Stimulated activated effector memory CD8-positive, alpha-beta T cell treated with anti-CD3 and anti-CD28 coated beads, Interleukin-12 subunit alpha, Interleukin-12 subunit beta, amount 100 ng/mL, for 72 hours (primary cell): ENCODE measurements around the gene EIF5A.

Experiments used
- ATAC-seq: fragments of 150-1000 bp; cut with Tn5 transposase; 2 replicates; pipeline ENCODE4 v1.10.0; 2021
- DNase-seq, 2 donors: peaks; one replicate each; pipeline ENCODE4 v3.0.0; 2021 to 2022; ENCODE audit warnings: low spot score in 2 of 2
- H3K27ac Mint-ChIP-seq: one replicate; pipeline ENCODE4 v1.8.0; 2022; ENCODE audit warnings: mild to moderate bottlenecking, mixed read lengths
- H3K36me3 Mint-ChIP-seq: one replicate; pipeline ENCODE4 v1.8.0; 2022; ENCODE audit warnings: mild to moderate bottlenecking, mixed read lengths
- H3K4me1 Mint-ChIP-seq: one replicate; pipeline ENCODE4 v1.8.0; 2022; ENCODE audit warnings: mixed read lengths
- H3K4me3 Mint-ChIP-seq: one replicate; pipeline ENCODE4 v1.8.0; 2022; ENCODE audit warnings: mild to moderate bottlenecking, mixed read lengths
- H3K9me3 Mint-ChIP-seq: one replicate; pipeline ENCODE4 v1.8.0; 2022; ENCODE audit warnings: mixed read lengths

The EIF5A gene

GRCh38 chr17:7306911-7307685 lies at the start of gene EIF5A:
Gene EIF5A (plus strand): TSS chr17:7307628. CDS start chr17:7309636, 2,008 bp downstream.
- peak within 1 kb of the TSS; percentile 92 for H3K27ac Mint-ChIP-seq
- peak; percentile 97 to 100 for DNase-seq
- peak; percentile 89 for ATAC-seq
- H3K4me3 Mint-ChIP-seq, result peak within 1 kb of the TSS; percentile 79
- peaks cover 42% of the 10 kb centered on the region for H3K4me1 Mint-ChIP-seq
- H3K9me3 Mint-ChIP-seq, result no peaks in the 10 kb centered on the region
- peaks cover 60% of the 10 kb centered on the region for H3K36me3 Mint-ChIP-seq

GRCh38 chr17:7258731-7259554 lies 48.5 kb upstream of the EIF5A start:
- Mint-ChIP-seq H3K27ac (peak overlapping the region; percentile 40), H3K9me3 (no peaks in the 10 kb centered on the region), H3K36me3 (peaks cover 73% of the 10 kb centered on the region), H3K4me1 (peaks cover 32% of the 10 kb centered on the region), H3K4me3 (no peak overlapping the region)
- no peak for DNase-seq
- no peak for ATAC-seq

GRCh38 chr17:7259555-7259889 lies 47.9 kb upstream of the EIF5A start:
- Mint-ChIP-seq H3K4me3 (no peak overlapping the region), H3K27ac (peak overlapping the region; percentile 40), H3K9me3 (no peaks in the 10 kb centered on the region), H3K4me1 (peaks cover 35% of the 10 kb centered on the region), H3K36me3 (peaks cover 67% of the 10 kb centered on the region)
- DNase-seq (no peak), ATAC-seq (no peak)

- Mint-ChIP-seq H3K27ac (no peak overlapping the region), H3K4me1 (peaks cover 35% of the 10 kb centered on the region), H3K9me3 (no peaks in the 10 kb centered on the region), H3K4me3 (peak overlapping the region; percentile 75), H3K36me3 (peaks cover 63% of the 10 kb centered on the region)
- DNase-seq (no peak), ATAC-seq (no peak)
Measured at GRCh38 chr17:7260151-7260550, 47.3 kb upstream of the EIF5A start.

- H3K9me3 Mint-ChIP-seq, result no peaks in the 10 kb centered on the region
- ATAC-seq (peak; percentile 46), DNase-seq (no peak)
- peak overlapping the region; percentile 50 for H3K27ac Mint-ChIP-seq
- H3K4me1 Mint-ChIP-seq, result peaks cover 35% of the 10 kb centered on the region
- peak overlapping the region; percentile 75 for H3K4me3 Mint-ChIP-seq
- H3K36me3 Mint-ChIP-seq, result peaks cover 60% of the 10 kb centered on the region
Measured at GRCh38 chr17:7260651-7261378, 46.6 kb upstream of the EIF5A start.

- H3K4me1 Mint-ChIP-seq, result peaks cover 31% of the 10 kb centered on the region
- H3K27ac Mint-ChIP-seq, result peak overlapping the region; percentile 50
- H3K4me3 Mint-ChIP-seq, result peak overlapping the region; percentile 75
- no peaks in the 10 kb centered on the region for H3K9me3 Mint-ChIP-seq
- peak; percentile 60 for ATAC-seq
- DNase-seq, result no peak
- H3K36me3 Mint-ChIP-seq, result peaks cover 53% of the 10 kb centered on the region
Measured at GRCh38 chr17:7261379-7262191, 45.8 kb upstream of the EIF5A start.

- Mint-ChIP-seq H3K4me1 (peaks cover 26% of the 10 kb centered on the region), H3K4me3 (peak within 1 kb of the TSS; percentile 75), H3K9me3 (no peaks in the 10 kb centered on the region), H3K36me3 (peaks cover 45% of the 10 kb centered on the region), H3K27ac (peak within 1 kb of the TSS; percentile 85)
- ATAC-seq (no peak), DNase-seq (no peak)
Measured at GRCh38 chr17:7262192-7262934, 45.1 kb upstream of the EIF5A start, which contains the start of gene CLDN7. Gene CLDN7 (minus strand): TSS chr17:7262478. CDS start chr17:7262043, 435 bp downstream.

GRCh38 chr17:7262935-7263800 lies 44.3 kb upstream of the EIF5A start:
- peak; percentile 22 for ATAC-seq
- Mint-ChIP-seq H3K9me3 (no peaks in the 10 kb centered on the region), H3K4me1 (peaks cover 26% of the 10 kb centered on the region), H3K4me3 (peak overlapping the region; percentile 75), H3K27ac (peak overlapping the region; percentile 85), H3K36me3 (peaks cover 37% of the 10 kb centered on the region)
- DNase-seq, result no peak

GRCh38 chr17:7263801-7264078 lies 43.7 kb upstream of the EIF5A start:
- peak overlapping the region; percentile 75 for H3K4me3 Mint-ChIP-seq
- no peak for DNase-seq
- peaks cover 31% of the 10 kb centered on the region for H3K36me3 Mint-ChIP-seq
- peaks cover 26% of the 10 kb centered on the region for H3K4me1 Mint-ChIP-seq
- no peaks in the 10 kb centered on the region for H3K9me3 Mint-ChIP-seq
- no peak for ATAC-seq
- H3K27ac Mint-ChIP-seq, result peak overlapping the region; percentile 85

- DNase-seq, result no peak
- Mint-ChIP-seq H3K9me3 (no peaks in the 10 kb centered on the region), H3K4me1 (peaks cover 23% of the 10 kb centered on the region), H3K4me3 (no peak overlapping the region), H3K27ac (no peak overlapping the region), H3K36me3 (peaks cover 14% of the 10 kb centered on the region)
- no peak for ATAC-seq
Measured at GRCh38 chr17:7266784-7267183, 40.6 kb upstream of the EIF5A start.

- Mint-ChIP-seq H3K9me3 (no peaks in the 10 kb centered on the region), H3K4me3 (peak overlapping the region; percentile 76), H3K36me3 (no peaks in the 10 kb centered on the region), H3K27ac (no peak overlapping the region), H3K4me1 (peaks cover 26% of the 10 kb centered on the region)
- DNase-seq (no peak), ATAC-seq (no peak)
Measured at GRCh38 chr17:7279448-7279847, 28.0 kb upstream of the EIF5A start.

GRCh38 chr17:7280519-7281073 lies 26.8 kb upstream of the EIF5A start:
- ATAC-seq (peak; percentile 71), DNase-seq (peak in 1 of 2 donors; percentile 92)
- Mint-ChIP-seq H3K9me3 (no peaks in the 10 kb centered on the region), H3K36me3 (no peaks in the 10 kb centered on the region), H3K4me1 (peaks cover 26% of the 10 kb centered on the region), H3K27ac (no peak overlapping the region), H3K4me3 (peak overlapping the region; percentile 76)
